Esophagus muscularis mucosa (tissue), 4 donors: ENCODE results near the gene CACNB1. TPM values are rescaled to one million over a fixed set of nuclear protein-coding genes. Genes with fewer than 3 reads are reported as not detected.

Experiments
- DNase-seq: peaks from one replicate; pipeline ENCODE4 v3.0.0-alpha.2; 2017; ENCODE audit errors: extremely low spot score
- H3K27ac ChIP-seq, 4 donors: fragments of 200-600 bp; sonication (generic); replicated peaks in 1 of 4; 1 replicate in 3 of 4; 2 replicates in 1 of 4; pipeline ENCODE4 v1.5.1; 2016 to 2019; ENCODE audit warnings: mild to moderate bottlenecking in 1 of 4
- H3K27me3 ChIP-seq, 4 donors: fragments of 200-600 bp; sonication (generic); one replicate each; pipeline versions ENCODE4 v1.5.1 to v1.6.0; 2016 to 2019
- H3K36me3 ChIP-seq, 4 donors: fragments of 200-600 bp; sonication (generic); one replicate each; pipeline ENCODE4 v1.5.1; 2016 to 2019
- H3K4me1 ChIP-seq, 4 donors: fragments of 200-600 bp; sonication (generic); one replicate each; pipeline ENCODE4 v1.5.1; 2016 to 2019
- H3K4me3 ChIP-seq, 4 donors: fragments of 200-600 bp; sonication (generic); 1 replicate in 2 of 4; 2 replicates in 2 of 4; pipeline ENCODE4 v1.5.1; 2016 to 2019; ENCODE audit warnings: mild to moderate bottlenecking in 4 of 4, moderate library complexity in 1 of 4
- H3K9me3 ChIP-seq, 4 donors: fragments of 200-600 bp; sonication (generic); 1 replicate in 3 of 4; 2 replicates in 1 of 4; pipeline ENCODE4 v1.5.1; 2016 to 2019
- EP300 ChIP-seq: sonication (generic); formaldehyde crosslinking; IDR thresholded peaks from one replicate; pipeline ENCODE4 v1.6.1; 2017; ENCODE audit warnings: antibody characterized with exemption
- POLR2A ChIP-seq: fragments of 450-650 bp; IDR thresholded peaks from one replicate; pipeline ENCODE4 v1.6.1; 2017; ENCODE audit warnings: antibody characterized with exemption, moderate library complexity, mild to moderate bottlenecking, low read depth
- POLR2AphosphoS5 ChIP-seq, 2 donors: sonication (generic); formaldehyde crosslinking; IDR thresholded peaks; one replicate each; pipeline ENCODE4 v1.6.1; 2017; ENCODE audit warnings: antibody characterized with exemption in 2 of 2
- WGBS: methylation state at CpG from one replicate; pipeline ENCODE4 v1.1.5; 2018; 5-methylcytosine and 5-hydroxymethylcytosine counted together
- intact Hi-C: fragments of 100-400 bp; cut with DNase I; formaldehyde crosslinking; loops from one replicate; pipeline ENCODE4 v1.15.1; 2023
- total RNA-seq, 4 donors: library from RNA; depleted of rRNA; stranded (reverse); fragments of >200 nt; gene quantifications; one replicate each; pipeline versions ENCODE4 v1.1.0 to v1.2.1, GENCODE V29; 2016
- TF ChIP-seq, protein P1 (sequence below), 3 experiments: fragments of 200-600 bp in 2 of 3; fragments of 450-650 bp in 1 of 3; sonication (generic) in 2 of 3; IDR thresholded peaks; one replicate each; pipeline ENCODE4 v1.5.1; 2017 to 2019; ENCODE audit warnings: antibody characterized with exemption in 3 of 3, mild to moderate bottlenecking in 2 of 3, moderate library complexity in 1 of 3

CACNB1 gene
- total RNA-seq, 4 donors from 2014 or later, result 3.1 to 8.0 (median 5.4) TPM

DNA sequence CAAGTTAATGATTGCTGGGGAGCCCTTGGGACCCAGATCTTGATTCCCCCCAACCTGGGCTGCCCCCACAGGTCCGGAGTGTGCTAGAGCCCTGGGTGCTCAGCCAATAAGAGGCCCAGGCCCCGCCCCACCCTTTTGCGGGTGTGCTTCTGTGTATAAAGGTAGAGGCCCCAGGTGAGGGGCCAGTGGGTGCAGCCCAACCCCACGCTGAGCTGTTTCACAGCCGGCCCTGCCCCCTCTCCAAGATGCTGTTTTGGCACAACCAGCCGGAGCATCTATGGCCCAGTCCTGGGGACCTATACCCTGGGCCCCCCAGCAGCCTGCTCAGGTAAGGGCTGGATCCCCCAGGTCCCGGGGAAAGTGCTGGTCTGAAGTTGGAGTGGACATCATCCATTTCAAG, 40.1 kb upstream of the CACNB1 start:
- Histone ChIP-seq H3K36me3 (no peaks in the 10 kb centered on the region), H3K4me3 (no peak overlapping the region), H3K27me3 (peaks cover 0 to 82% (median 0%) of the 10 kb centered on the region in 4 donors), H3K27ac (no peak overlapping the region), H3K9me3 (no peaks in the 10 kb centered on the region), H3K4me1 (peaks cover 0 to 4% (median 0%) of the 10 kb centered on the region in 4 donors)
- 100% methylated on average over 1 of the region's 7 CpGs for WGBS
- TF ChIP-seq POLR2AphosphoS5 (IDR thresholded peaks at IDR 0.05) (no peak), EP300 (no peak), POLR2A (no peak)
- TF ChIP-seq, protein P1, sequence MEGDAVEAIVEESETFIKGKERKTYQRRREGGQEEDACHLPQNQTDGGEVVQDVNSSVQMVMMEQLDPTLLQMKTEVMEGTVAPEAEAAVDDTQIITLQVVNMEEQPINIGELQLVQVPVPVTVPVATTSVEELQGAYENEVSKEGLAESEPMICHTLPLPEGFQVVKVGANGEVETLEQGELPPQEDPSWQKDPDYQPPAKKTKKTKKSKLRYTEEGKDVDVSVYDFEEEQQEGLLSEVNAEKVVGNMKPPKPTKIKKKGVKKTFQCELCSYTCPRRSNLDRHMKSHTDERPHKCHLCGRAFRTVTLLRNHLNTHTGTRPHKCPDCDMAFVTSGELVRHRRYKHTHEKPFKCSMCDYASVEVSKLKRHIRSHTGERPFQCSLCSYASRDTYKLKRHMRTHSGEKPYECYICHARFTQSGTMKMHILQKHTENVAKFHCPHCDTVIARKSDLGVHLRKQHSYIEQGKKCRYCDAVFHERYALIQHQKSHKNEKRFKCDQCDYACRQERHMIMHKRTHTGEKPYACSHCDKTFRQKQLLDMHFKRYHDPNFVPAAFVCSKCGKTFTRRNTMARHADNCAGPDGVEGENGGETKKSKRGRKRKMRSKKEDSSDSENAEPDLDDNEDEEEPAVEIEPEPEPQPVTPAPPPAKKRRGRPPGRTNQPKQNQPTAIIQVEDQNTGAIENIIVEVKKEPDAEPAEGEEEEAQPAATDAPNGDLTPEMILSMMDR (IDR thresholded peaks at IDR 0.05), result no peak
- intact Hi-C loops, result no loop called here
- no peak for DNase-seq

DNA sequence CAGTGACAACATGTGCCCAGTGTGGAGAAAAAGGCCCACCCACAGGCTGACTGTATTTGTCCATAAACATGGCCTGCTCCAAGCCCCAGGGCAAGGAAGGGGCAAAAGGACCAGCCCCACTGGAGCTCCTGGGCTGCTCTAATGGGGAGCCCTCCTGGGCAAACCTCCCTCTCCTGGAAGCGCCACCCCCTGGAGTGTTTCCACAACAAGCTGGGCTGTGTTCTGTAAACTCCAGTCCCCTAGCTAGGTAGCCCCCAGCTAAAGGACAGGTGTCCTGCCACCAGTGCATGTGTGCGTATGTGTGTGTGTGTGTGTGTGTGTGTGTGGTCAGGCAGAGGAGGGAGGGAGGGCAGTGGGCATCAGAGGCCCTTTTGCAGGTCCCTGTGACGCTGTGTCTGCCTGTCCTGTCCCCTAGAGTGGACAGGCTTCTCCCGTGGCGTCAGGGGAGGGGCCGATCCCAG, 39.5 kb upstream of the CACNB1 start:
- Histone ChIP-seq H3K36me3 (no peaks in the 10 kb centered on the region), H3K27ac (no peak overlapping the region), H3K4me1 (peaks cover 3 to 5% (median 4%) of the 10 kb centered on the region in 4 donors), H3K27me3 (peaks cover 0 to 84% (median 0%) of the 10 kb centered on the region in 4 donors), H3K9me3 (no peaks in the 10 kb centered on the region), H3K4me3 (no peak overlapping the region)
- DNase-seq, result no peak
- TF ChIP-seq POLR2A (no peak), POLR2AphosphoS5 (IDR thresholded peaks at IDR 0.05) (no peak), EP300 (no peak)
- TF ChIP-seq, protein P1 (IDR thresholded peaks at IDR 0.05), result no peak
- WGBS, result 82% methylated on average over 2 of the region's 6 CpGs
- intact Hi-C loops, result no loop called here

DNA sequence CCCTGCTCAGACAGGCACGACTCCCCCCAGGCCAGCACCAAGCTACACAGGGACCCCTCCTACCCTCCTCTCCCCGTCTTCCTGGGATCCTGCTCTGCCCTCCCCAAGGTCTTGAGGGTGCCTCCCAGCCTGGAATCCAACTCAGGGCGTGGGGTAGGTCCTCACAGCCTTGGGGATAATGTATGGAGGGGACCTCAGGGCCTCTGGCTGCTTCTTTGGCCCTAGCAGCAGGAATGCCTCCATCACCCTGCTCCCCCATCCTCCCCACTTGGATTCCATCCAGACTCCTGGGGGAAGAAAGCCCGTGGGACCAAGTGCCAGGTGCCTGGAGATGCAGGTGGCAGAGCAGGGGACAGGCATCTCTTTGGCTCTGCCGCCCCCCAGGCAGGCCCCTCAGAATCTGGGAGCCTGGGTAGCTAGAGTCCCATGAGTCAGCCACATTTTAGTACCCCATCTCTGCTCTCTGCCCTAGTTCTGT, 39.0 kb upstream of the CACNB1 start:
- no peak overlapping the region for H3K27ac ChIP-seq
- intact Hi-C loops, result no loop called here
- no CpG with 5 or more reads among the region's 5 CpGs for WGBS
- H3K9me3 ChIP-seq, result no peaks in the 10 kb centered on the region
- peaks cover 9 to 10% (median 9%) of the 10 kb centered on the region in 4 donors for H3K4me1 ChIP-seq
- H3K36me3 ChIP-seq, result no peaks in the 10 kb centered on the region
- no peak for TF ChIP-seq POLR2AphosphoS5 (IDR thresholded peaks at IDR 0.05)
- no peak for DNase-seq
- H3K4me3 ChIP-seq, result no peak overlapping the region
- peaks cover 0 to 86% (median 4%) of the 10 kb centered on the region in 4 donors for H3K27me3 ChIP-seq

DNA sequence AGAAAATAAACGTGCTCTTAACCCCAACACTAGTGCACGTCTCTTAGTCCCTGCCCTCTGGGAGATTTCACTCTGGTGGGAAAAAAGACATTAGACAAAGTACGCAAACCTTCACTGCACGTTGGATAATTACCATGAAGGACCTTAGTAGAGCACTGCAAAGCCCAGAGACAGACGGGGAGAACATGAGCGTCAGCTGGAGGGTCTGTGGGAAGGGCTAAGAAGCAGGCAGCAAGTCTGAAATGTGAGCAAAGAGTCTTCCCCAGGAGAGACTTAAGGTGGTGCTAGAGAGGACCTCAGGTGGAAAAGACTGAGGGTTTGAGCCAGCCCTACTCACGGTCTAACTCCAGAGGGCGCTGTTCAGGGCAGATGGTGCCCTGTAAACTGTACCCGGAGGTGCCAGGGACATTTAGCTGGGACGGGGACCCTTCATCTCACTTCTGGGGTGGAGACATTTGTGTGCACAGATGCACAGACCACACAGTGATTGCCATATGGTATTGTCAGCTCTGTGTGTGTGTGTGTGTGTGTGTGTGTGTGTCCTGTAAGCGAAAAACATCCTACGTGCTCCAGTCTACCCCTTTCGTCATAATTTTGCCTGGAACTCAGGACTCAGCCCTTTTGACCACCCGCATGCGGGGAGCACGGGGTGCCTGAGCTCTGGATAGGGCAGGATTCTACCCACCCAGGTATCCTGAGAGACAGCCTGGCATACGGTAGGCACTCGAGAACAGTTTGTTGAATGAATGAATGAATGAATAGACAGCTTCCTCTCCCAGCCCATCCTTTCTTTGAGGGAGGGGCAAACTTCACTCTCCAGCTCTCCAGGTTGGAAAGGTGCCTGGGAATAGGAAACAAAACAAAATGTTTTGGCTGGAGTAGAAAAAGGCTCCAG, 38.3 kb upstream of the CACNB1 start:
- H3K27me3 ChIP-seq, result peaks cover 0 to 86% (median 7%) of the 10 kb centered on the region in 4 donors

More for the DNA sequence above, 38.3 kb upstream of the CACNB1 start:
- Histone ChIP-seq H3K27ac (no peak overlapping the region), H3K4me1 (peaks cover 9 to 15% (median 12%) of the 10 kb centered on the region in 4 donors), H3K4me3 (no peak overlapping the region), H3K9me3 (no peaks in the 10 kb centered on the region), H3K36me3 (no peaks in the 10 kb centered on the region)
- WGBS, result 34% methylated on average over 17 of the region's 18 CpGs
- DNase-seq, result no peak
- intact Hi-C loops, result no loop called here
- TF ChIP-seq POLR2A (no peak), POLR2AphosphoS5 (IDR thresholded peaks at IDR 0.05) (no peak), EP300 (no peak)
- TF ChIP-seq, protein P1 (IDR thresholded peaks at IDR 0.05), result peak; percentile 26 to 32 (median 29)
